Measurements from ENCODE around the gene PPP2R2B.
"Not testable (repeated sequence)": the region's sequence is repeated elsewhere in the genome, so short reads cannot be mapped to it uniquely, and the experiment has no call there.

The PPP2R2B gene

DNA sequence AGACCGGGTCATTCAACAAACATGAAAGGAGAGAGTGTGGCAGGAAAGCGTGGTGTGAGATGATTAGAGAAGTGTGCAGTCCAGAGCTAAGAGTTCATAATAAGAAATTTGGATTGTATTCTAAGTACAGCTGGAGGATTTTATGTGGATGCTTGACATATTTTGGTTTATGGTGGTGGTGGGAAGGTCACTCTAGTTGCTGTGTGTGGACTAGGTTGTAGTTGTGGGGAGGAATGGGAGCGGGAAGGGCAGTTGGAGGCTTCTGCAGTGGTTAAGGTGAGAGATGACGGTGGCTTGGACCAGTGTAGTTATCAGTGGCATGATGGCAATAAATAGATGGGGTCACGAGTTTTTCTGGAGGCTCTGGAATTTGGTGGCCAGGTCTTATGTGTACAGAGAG is 316.8 kb downstream of the PPP2R2B start:
- DNase-seq (ENCODE audit: low read depth in 3 of 3, low spot score in 1 of 3) = no peak

GRCh38 chr5:146560205-146560812 is 318.2 kb downstream of the PPP2R2B start:
- no peak for DNase-seq (ENCODE audit: low read depth in 3 of 3, low spot score in 1 of 3)

GRCh38 chr5:146556884-146557283 is 321.7 kb downstream of the PPP2R2B start:
- not testable (repeated sequence) for DNase-seq (ENCODE audit: low read depth in 3 of 3, low spot score in 1 of 3)

GRCh38 chr5:146553446-146553845 is 325.1 kb downstream of the PPP2R2B start:
- DNase-seq (ENCODE audit: low read depth in 3 of 3, low spot score in 1 of 3) = no peak

DNA sequence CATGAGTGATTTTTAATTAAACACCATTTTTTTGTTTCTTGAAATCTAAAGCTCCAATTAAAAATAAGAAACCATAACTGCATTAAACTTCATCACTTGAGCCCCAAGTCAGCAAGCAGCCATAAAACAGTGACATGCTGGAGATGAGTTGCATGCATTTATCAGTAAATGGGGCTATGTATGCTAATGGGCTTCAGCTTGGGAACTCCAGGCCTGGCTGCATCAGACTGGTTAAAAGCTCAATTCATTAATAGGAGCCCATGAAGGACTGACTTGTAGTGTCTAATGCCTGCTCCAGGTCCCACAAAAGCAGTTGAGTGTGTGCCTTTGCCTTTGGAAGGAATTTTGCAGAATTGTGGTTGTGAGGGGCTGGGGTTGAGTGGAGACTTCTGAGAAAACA is 328.9 kb downstream of the PPP2R2B start:
- no peak for DNase-seq (ENCODE audit: low read depth in 3 of 3, low spot score in 1 of 3)

GRCh38 chr5:146548781-146549449 is 329.6 kb downstream of the PPP2R2B start:
- no peak for DNase-seq (ENCODE audit: low read depth in 3 of 3, low spot score in 1 of 3)

GRCh38 chr5:146544232-146544631 is 334.3 kb downstream of the PPP2R2B start:
- no peak for DNase-seq (ENCODE audit: low read depth in 3 of 3, low spot score in 1 of 3)

- peak; percentile 12 to 51 (median 42) for DNase-seq (ENCODE audit: low read depth in 3 of 3, low spot score in 1 of 3)
Measured at GRCh38 chr5:146541958-146542849, 336.4 kb downstream of the PPP2R2B start.

DNA sequence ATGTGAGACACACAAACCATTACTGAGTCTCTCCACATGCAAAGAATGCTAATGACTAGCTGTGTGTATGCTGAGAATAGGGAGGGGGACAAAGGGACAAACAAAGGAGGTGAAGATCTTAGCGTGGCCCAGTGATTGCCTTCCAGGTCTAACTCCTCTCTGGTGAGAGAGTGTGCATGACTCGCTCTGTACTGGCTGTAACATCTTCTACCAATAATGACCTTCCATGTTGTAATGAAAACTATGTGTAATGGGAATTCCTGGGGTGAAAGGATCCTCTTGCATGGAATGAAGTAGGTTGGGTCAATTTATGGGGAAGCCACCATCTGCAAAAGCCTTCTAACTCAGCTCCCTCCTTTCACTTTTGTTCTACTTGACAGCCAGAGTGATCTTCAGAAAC is 338.1 kb downstream of the PPP2R2B start:
- DNase-seq (ENCODE audit: low read depth in 3 of 3, low spot score in 1 of 3) = no peak

GRCh38 chr5:146539973-146540372 is 338.6 kb downstream of the PPP2R2B start:
- no peak for DNase-seq (ENCODE audit: low read depth in 3 of 3, low spot score in 1 of 3)

- no peak for DNase-seq (ENCODE audit: low read depth in 3 of 3, low spot score in 1 of 3)
Measured at GRCh38 chr5:146538432-146538831, 340.1 kb downstream of the PPP2R2B start.

DNA sequence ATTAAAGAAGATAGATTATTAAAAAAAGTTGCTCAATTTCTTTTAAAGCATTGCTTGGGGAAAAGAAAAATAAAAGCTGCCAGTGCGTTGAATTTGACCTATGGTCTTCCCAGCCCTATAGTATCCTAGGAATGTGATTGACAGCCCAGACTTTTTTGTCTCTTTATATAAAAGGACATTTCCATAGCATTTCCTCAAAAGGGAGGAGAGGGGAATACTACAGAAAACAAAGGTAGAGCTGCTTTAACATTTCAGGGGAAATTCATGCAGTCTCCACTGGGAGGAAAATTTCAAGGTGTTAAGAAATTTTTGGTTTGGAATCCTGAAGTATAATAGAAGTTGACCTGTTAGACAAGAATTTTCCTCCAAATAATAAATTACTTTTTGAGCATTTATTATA is 344.7 kb downstream of the PPP2R2B start:
- DNase-seq (ENCODE audit: low read depth in 3 of 3, low spot score in 1 of 3) = no peak

- peak; percentile 33 to 56 (median 39) for DNase-seq (ENCODE audit: low read depth in 3 of 3, low spot score in 1 of 3)
Measured at GRCh38 chr5:146533260-146533857, 345.2 kb downstream of the PPP2R2B start.
